HUDEP-2 (cell line): Measurements from ENCODE around the gene NQO1.

Source experiments
- DNase-seq, 76 experiments: peaks; one replicate each; lab custom pipeline; 2025; ENCODE audit not compliant: unreplicated experiment in 76 of 76; lab: John Stamatoyannopoulos, UW

The NQO1 gene

GRCh38 chr16:69707920-69708683 is 18.3 kb downstream of the NQO1 start:
- DNase-seq: no peak

- no peak for DNase-seq
These were observed 19.4 kb downstream of the NQO1 start for GRCh38 chr16:69706975-69707340.

DNA sequence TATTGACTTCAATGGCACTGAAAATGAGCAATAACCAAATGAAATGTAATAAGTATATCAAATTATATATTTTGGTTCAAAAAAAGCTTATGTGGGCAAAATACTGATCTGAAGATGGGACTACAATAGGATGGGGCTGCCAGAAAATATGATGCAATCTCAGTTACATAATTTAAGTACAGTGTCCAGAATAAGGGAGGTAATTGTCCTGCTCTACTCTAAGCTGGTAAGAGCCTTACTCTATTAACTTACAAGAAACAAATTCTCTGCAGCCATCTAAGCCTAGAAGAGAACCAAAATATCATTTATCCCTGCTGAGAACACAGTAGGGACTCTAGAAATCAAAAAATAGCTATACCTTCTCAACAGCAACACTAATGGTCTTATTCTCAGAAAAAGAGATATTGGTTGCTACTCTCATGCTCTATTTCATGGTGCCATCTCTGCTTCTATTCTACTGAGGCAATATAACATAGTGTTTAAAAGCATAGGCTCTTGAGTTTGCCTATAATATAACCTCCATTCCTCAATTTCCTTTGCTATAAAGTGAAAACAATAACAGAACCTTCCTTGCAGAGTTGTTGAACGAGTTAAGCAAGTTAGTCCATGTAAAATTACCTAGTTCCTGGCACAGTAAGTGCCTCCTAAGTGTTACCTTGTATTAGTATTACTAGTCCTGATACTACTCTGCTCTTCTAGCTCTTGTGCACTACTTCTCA is 19.9 kb downstream of the NQO1 start:
- DNase-seq: no peak

DNA sequence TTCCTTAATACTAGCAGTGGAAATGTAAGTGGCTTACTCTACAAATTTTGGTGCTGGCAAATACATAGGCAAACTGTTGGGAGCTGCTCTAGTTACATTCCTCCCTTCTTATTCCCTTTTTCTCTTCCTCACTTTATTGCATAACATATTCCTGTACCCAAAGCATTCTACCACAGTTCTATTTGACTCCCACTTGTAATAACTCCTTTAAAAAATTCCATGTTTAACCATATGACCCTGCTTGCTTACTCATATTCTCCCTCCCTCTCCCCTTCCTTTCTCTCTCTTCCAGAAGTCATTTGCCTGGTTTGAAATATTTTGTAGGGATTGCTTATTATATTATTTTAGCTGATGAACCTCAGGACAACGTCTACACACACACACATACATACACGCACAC is 22.7 kb downstream of the NQO1 start:
- DNase-seq: no peak

DNA sequence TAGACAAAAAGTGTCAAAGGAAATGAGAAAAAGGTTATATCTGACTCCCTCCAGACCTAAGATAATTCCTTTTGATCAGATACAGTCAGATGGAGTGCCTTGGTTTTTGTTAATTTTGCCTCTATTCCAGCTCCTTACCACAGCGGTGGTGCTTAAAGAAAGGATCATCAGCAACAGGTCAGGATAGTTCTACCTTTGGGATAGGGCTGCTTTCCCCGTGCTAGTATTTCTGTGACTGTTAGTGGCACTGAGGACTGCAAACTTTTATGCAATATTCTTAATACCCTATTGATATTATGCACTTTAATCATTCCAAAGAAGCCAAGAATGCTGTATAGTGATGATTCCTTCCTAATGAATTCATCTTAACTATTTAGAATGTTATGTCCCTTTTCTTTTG is 24.5 kb downstream of the NQO1 start:
- no peak for DNase-seq

GRCh38 chr16:69701452-69701851 is 24.9 kb downstream of the NQO1 start:
- DNase-seq: no peak

DNA sequence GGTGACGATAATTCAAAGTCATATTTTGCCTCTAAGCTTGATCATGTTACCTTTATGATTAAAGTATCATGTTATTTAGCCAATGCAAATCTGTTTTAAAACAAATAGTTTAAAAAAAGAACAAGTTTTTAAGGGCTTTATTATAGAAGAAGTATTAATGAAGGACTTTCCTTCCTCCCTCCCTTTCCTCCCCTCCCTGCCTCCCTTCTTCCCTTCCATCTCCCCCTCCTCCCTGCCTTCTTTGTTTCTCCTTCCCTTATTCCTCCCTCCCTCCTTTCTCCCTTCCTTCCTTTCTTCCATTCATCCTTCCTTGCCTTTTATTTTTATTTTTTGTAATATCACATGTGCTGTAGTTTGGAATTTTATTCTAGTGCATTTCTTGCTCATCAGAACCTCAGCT is 26.4 kb downstream of the NQO1 start:
- DNase-seq: no peak

DNA sequence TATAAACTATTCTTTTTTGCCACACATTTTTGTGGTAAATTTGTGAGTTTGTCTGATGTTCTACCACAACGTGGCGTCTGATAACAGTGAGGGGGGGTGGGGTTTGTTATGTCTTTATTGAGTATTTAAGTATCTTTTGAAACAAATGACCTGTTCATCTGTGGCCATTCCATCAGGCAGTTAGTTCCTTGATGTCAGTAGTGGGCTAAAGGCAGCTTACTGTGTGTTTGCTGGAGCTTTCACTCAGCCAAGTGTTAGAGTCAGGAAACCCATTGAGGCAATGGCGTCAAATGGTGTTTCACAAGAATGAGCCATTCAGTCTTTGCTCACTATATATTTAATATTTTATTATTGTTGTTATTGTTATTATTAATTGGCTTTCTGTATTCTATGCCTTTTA is 28.0 kb downstream of the NQO1 start:
- DNase-seq: no peak

DNA sequence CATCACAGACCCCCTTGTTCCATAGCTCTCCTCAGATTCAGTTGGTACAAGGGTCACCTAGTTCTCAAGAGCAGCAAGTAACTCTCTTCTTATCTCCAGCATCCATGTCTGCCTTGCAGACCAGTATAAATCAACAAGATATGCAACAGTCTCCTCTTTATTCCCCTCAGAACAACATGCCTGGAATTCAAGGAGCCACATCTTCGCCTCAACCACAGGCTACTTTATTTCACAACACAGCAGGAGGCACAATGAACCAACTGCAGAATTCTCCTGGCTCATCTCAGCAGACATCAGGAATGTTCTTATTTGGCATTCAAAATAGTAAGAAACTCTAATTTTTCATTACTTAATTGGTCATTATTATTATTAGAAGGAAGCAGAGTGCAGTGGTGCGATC is 32.4 kb downstream of the NQO1 start:
- DNase-seq: no peak

GRCh38 chr16:69691980-69692911 is 34.1 kb downstream of the NQO1 start:
- no peak for DNase-seq

DNA sequence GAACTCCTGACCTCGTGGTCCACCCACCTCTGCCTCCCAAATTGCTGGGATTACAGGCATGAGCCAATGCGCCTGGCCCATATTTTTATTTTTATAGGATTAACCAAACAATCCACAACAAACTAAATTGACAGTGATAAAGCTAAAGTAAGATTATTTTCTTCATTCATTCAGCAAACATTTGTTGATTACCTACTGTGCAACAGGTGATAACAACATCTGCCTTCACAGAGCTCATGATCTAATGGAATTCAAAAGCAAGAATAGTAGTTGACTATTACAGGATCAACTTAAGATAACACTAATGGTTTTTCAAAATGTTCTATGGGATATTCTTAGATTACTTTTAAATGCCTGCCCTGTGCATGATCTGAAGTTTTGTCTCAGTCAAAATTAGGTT is 37.8 kb downstream of the NQO1 start:
- no peak for DNase-seq

GRCh38 chr16:69680358-69680757 is 46.0 kb downstream of the NQO1 start:
- no peak for DNase-seq

- DNase-seq: no peak
These were observed 53.2 kb downstream of the NQO1 start for GRCh38 chr16:69672998-69673713.

DNA sequence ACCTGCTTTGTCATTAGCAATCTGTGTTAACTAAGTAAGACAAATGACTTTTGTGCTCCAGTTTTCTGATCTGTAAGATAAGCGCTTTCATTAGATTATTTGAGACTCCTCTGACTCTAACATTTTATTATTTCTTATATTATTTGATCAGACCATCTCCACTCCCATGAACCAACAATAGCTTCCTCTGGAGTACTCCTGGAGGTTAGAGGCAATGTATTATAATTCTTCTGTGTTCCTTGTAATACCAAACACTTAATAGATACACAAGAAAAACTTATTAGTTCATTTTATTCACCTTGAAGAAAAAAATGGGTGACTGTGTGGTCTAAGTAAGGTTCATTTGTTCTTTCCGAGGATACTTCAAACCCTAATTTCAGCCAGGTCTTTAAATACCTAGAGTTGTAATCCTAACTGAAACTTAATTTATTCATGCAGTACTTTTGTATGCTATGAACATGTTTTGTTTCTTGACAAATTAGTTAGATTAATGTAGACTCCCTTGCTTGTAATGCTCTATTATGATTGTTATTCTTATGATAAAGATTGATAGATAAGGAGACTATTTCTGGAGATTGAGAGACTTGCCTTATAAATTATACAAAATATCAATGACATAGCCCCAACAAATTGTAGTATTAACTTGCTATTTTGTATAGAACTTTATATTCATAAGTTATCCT is 53.9 kb downstream of the NQO1 start:
- no peak for DNase-seq

GRCh38 chr16:69669577-69669976 is 56.8 kb downstream of the NQO1 start:
- no peak for DNase-seq

DNA sequence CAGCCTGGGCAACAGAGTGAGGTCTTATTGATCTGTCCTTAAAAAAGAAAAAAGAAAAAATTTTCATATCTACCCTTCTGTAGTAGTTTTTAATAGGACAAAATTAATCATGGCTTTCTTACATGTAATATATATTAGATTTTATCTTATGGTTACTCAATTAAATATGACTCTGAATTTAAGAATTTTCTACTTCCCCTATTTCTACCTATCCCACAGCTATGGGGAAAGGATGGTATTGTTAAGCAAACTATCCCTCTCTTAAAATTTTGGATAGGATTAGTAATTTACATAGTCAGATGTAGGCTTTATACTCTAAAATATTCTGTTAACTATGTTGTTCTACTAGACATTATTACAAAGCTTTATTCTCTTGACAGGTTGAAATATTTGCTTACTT is 62.5 kb downstream of the NQO1 start:
- no peak for DNase-seq

- no peak for DNase-seq
These were observed 63.5 kb downstream of the NQO1 start for GRCh38 chr16:69662901-69663300.

DNA sequence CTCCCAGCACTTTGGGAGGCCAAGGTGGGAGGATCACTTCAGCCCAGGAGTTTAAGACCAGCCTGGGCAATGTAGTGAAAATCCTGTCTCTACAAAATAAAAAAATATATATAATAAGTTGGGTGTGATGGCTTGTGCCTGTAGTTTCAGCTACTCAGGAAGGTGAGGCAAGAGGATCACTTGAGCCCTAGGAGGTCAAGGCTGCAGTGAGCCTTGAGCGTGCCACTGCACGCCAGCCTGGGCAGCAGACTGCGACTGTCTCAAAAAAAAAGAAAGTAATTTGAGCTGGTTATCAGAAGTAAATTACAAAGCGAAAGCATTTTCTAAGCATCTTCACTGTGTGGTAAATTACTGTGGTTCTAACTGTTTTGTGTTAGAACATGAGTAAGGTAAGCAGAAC is 66.2 kb downstream of the NQO1 start:
- no peak for DNase-seq
